ENCODE data around the gene CMTR1. TPM values are rescaled to one million over a fixed set of nuclear protein-coding genes. Genes with fewer than 3 reads are reported as not detected.
A peak's percentile ranks its signal among the peaks of the same experiment; 100 is the strongest.

CMTR1 gene
- total and polyA plus RNA-seq, 10 of the 15 experiments (the other 5 are each of a cell fraction or from before 2014, with no cell fraction given), result 2.7 to 67.0 (median 46.2) TPM

GRCh38 chr6:37503309-37503965 lies 70.4 kb downstream of the CMTR1 start:
- H3K4me1 ChIP-seq (ENCODE audit: control insufficient read depth, insufficient read depth, low read length), result peaks cover 34% of the 10 kb centered on the region
- SMC1A ChIA-PET (ENCODE audit: uncharacterized antibody, unreplicated experiment), result interaction anchor here (0.7 to 5.8 kb wide), 8 partner anchors 9 to 62 kb away, joined by 4 to 33 read pairs (median 7); no protein-coding TSS in a partner anchor
- FAIRE-seq (no peak), ATAC-seq (no peak), DNase-seq (ENCODE audit: low read depth, low spot score) (no peak)
- RAD21 ChIA-PET (ENCODE audit: unreplicated experiment), result interaction anchor here (0.5 to 5.2 kb wide), 7 partner anchors 9 to 55 kb away, joined by 3 to 19 read pairs (median 5); no protein-coding TSS in a partner anchor
- H3K4me2 ChIP-seq (ENCODE audit: control insufficient read depth, insufficient read depth), result peak overlapping the region; percentile 49
- POLR2A ChIA-PET, result interaction anchor here (1.2 to 4.8 kb wide), 2 partner anchors 8 to 13 kb away, joined by 7 to 31 read pairs; no protein-coding TSS in a partner anchor
- in situ Hi-C loops (cut with MboI), result no loop called here
- TF ChIP-seq PKNOX1 (IDR thresholded peaks at IDR 0.05) (peak; percentile 52), SPI1 (IDR thresholded peaks at IDR 0.05; ENCODE audit: borderline replicate concordance, insufficient read depth, low read depth, low read length) (no peak), MEF2B (IDR thresholded peaks at IDR 0.05; ENCODE audit: partially characterized antibody, poor library complexity, severe bottlenecking) (peak; percentile 43), ZNF622 (IDR thresholded peaks at IDR 0.05) (no peak), E2F8 (IDR thresholded peaks at IDR 0.05; ENCODE audit: low read depth, partially characterized antibody) (no peak), PBX3 (IDR thresholded peaks at IDR 0.05; ENCODE audit: insufficient replicate concordance, low read depth, low read length) (peak; percentile 17)
- no peaks in the 10 kb centered on the region for H3K36me3 ChIP-seq (ENCODE audit: control insufficient read depth in 2 of 2, insufficient read depth in 2 of 2, low read length in 1 of 2)
- CTCF ChIA-PET, result interaction anchor here (1.0 to 3.5 kb wide), 8 partner anchors 9 to 189 kb away, joined by 3 to 19 read pairs (median 4); no protein-coding TSS in a partner anchor
- no peaks in the 10 kb centered on the region for H4K20me1 ChIP-seq (ENCODE audit: control insufficient read depth, insufficient read depth)
- no TSS peak for BruUV-seq (replicated peaks)
- H3K27ac ChIP-seq (ENCODE audit: control insufficient read depth, insufficient read depth), result peak overlapping the region; percentile 8; the same call in 1 of the 2 replicates
- H3K9ac ChIP-seq (ENCODE audit: control insufficient read depth, insufficient read depth, low read length), result no peak overlapping the region
- no peaks in the 10 kb centered on the region for H3K9me3 ChIP-seq (replicated peaks; ENCODE audit: control insufficient read depth, insufficient read depth, low read length)
- H3K27me3 ChIP-seq (replicated peaks in 1 of 2; ENCODE audit: control insufficient read depth in 2 of 2, insufficient read depth in 2 of 2, low read length in 1 of 2), result no peaks in the 10 kb centered on the region
- H3K4me3 ChIP-seq, result no peak overlapping the region
- intact Hi-C loops (cut with micrococcal nuclease; ENCODE audit: unreplicated experiment), result no loop called here
- peak overlapping the region; percentile 50 for H2AFZ ChIP-seq (ENCODE audit: control insufficient read depth, low read depth, low read length)
- peaks cover 11% of the 10 kb centered on the region for H3K79me2 ChIP-seq (ENCODE audit: control insufficient read depth, insufficient read depth, low read length)
- WGBS (ENCODE audit: insufficient coverage, insufficient replicate concordance, low lambda C conversion rate, missing lambda C conversion rate), result 13% methylated on average over 7 of the region's 7 CpGs

Data from GM12878 (cell line).